Esophagus muscularis mucosa (tissue), 4 donors: Measurements from ENCODE around the gene STARD13.

Experiments used
- CTCF ChIP-seq, 3 experiments: fragments of 200-600 bp in 2 of 3; fragments of 450-650 bp in 1 of 3; sonication (generic) in 2 of 3; IDR thresholded peaks; one replicate each; pipeline ENCODE4 v1.5.1; 2017 to 2019; ENCODE audit warnings: antibody characterized with exemption in 3 of 3, mild to moderate bottlenecking in 2 of 3, moderate library complexity in 1 of 3
- EP300 ChIP-seq: sonication (generic); formaldehyde crosslinking; IDR thresholded peaks from one replicate; pipeline ENCODE4 v1.6.1; 2017; ENCODE audit warnings: antibody characterized with exemption
- POLR2A ChIP-seq: fragments of 450-650 bp; IDR thresholded peaks from one replicate; pipeline ENCODE4 v1.6.1; 2017; ENCODE audit warnings: antibody characterized with exemption, moderate library complexity, mild to moderate bottlenecking, low read depth
- POLR2AphosphoS5 ChIP-seq, 2 donors: sonication (generic); formaldehyde crosslinking; IDR thresholded peaks; one replicate each; pipeline ENCODE4 v1.6.1; 2017; ENCODE audit warnings: antibody characterized with exemption in 2 of 2

- TF ChIP-seq POLR2A (no peak), CTCF (IDR thresholded peaks at IDR 0.05) (no peak), POLR2AphosphoS5 (IDR thresholded peaks at IDR 0.05) (peak in 1 of 2 donors; percentile 9), EP300 (no peak)
Measured at GRCh38 chr13:33112766-33113165, 172.8 kb downstream of the STARD13 start.
